Measurements from ENCODE around the gene RD3L.

GRCh38 chr14:103960457-103961055, 18.2 kb upstream of the RD3L start:
- no peak for TF ChIP-seq ESRRG (CRISPR knock-in tag; IDR thresholded peaks at IDR 0.05)
- TF ChIP-seq ZNF8 (CRISPR knock-in tag; IDR thresholded peaks at IDR 0.05) = no peak
- no peak for TF ChIP-seq ZFP30 (CRISPR knock-in tag; IDR thresholded peaks at IDR 0.05)
- TF ChIP-seq ZNF70 (CRISPR knock-in tag; IDR thresholded peaks at IDR 0.05) = no peak
- TF ChIP-seq RARB (CRISPR knock-in tag; IDR thresholded peaks at IDR 0.05) = no peak
- TF ChIP-seq, protein P1, sequence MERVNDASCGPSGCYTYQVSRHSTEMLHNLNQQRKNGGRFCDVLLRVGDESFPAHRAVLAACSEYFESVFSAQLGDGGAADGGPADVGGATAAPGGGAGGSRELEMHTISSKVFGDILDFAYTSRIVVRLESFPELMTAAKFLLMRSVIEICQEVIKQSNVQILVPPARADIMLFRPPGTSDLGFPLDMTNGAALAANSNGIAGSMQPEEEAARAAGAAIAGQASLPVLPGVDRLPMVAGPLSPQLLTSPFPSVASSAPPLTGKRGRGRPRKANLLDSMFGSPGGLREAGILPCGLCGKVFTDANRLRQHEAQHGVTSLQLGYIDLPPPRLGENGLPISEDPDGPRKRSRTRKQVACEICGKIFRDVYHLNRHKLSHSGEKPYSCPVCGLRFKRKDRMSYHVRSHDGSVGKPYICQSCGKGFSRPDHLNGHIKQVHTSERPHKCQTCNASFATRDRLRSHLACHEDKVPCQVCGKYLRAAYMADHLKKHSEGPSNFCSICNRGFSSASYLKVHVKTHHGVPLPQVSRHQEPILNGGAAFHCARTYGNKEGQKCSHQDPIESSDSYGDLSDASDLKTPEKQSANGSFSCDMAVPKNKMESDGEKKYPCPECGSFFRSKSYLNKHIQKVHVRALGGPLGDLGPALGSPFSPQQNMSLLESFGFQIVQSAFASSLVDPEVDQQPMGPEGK (CRISPR knock-in tag; IDR thresholded peaks at IDR 0.05; ENCODE audit: borderline replicate concordance) = no peak
- no peak for TF ChIP-seq CSDC2 (CRISPR knock-in tag; IDR thresholded peaks at IDR 0.05)

Measured in SK-N-SH treated with all-trans-retinoic acid at 6 μM for 48 hours (cell line).